ENCODE results near the gene GPAT3.
"Not testable (repeated sequence)": the region's sequence is repeated elsewhere in the genome, so short reads cannot be mapped to it uniquely, and the experiment has no call there.

The GPAT3 gene

GRCh38 chr4:83552083-83552482, 16.2 kb downstream of the GPAT3 start:
- peak; percentile 80 for DNase-seq (ENCODE audit: low read depth)

- peak; percentile 72 for DNase-seq (ENCODE audit: low read depth)
Observed at GRCh38 chr4:83552924-83553323, 17.0 kb downstream of the GPAT3 start.

GRCh38 chr4:83556006-83556707, 20.2 kb downstream of the GPAT3 start:
- DNase-seq (ENCODE audit: low read depth), result no peak

- no peak for DNase-seq (ENCODE audit: low read depth)
Observed at GRCh38 chr4:83556816-83557215, 20.9 kb downstream of the GPAT3 start.

GRCh38 chr4:83558059-83558653, 22.2 kb downstream of the GPAT3 start:
- DNase-seq (ENCODE audit: low read depth), result no peak

- no peak for DNase-seq (ENCODE audit: low read depth)
Observed at GRCh38 chr4:83558680-83559079, 22.8 kb downstream of the GPAT3 start.

- DNase-seq (ENCODE audit: low read depth), result no peak
Observed at GRCh38 chr4:83560523-83560922, 24.6 kb downstream of the GPAT3 start.

GRCh38 chr4:83561381-83561780, 25.5 kb downstream of the GPAT3 start:
- DNase-seq (ENCODE audit: low read depth), result no peak

GRCh38 chr4:83563998-83564397, 28.1 kb downstream of the GPAT3 start:
- no peak for DNase-seq (ENCODE audit: low read depth)

- no peak for DNase-seq (ENCODE audit: low read depth)
Observed at GRCh38 chr4:83568062-83568461, 32.2 kb downstream of the GPAT3 start.

- DNase-seq (ENCODE audit: low read depth), result no peak
Observed at GRCh38 chr4:83569429-83569828, 33.5 kb downstream of the GPAT3 start.

- no peak for DNase-seq (ENCODE audit: low read depth)
Observed at GRCh38 chr4:83569987-83570386, 34.1 kb downstream of the GPAT3 start.

GRCh38 chr4:83572848-83573247, 36.9 kb downstream of the GPAT3 start:
- no peak for DNase-seq (ENCODE audit: low read depth)

- no peak for DNase-seq (ENCODE audit: low read depth)
Observed at GRCh38 chr4:83574247-83574646, 38.3 kb downstream of the GPAT3 start.

- DNase-seq (ENCODE audit: low read depth), result not testable (repeated sequence)
Observed at GRCh38 chr4:83576237-83576636, 40.3 kb downstream of the GPAT3 start.

- no peak for DNase-seq (ENCODE audit: low read depth)
Observed at GRCh38 chr4:83581411-83582288, 45.7 kb downstream of the GPAT3 start.

GRCh38 chr4:83582289-83582785, 46.4 kb downstream of the GPAT3 start:
- peak; percentile 36 for DNase-seq (ENCODE audit: low read depth)

- no peak for DNase-seq (ENCODE audit: low read depth)
Observed at GRCh38 chr4:83585982-83586508, 50.1 kb downstream of the GPAT3 start.

GRCh38 chr4:83589279-83589678, 53.4 kb downstream of the GPAT3 start:
- DNase-seq (ENCODE audit: low read depth), result no peak

- no peak for DNase-seq (ENCODE audit: low read depth)
Observed at GRCh38 chr4:83591056-83591455, 55.1 kb downstream of the GPAT3 start.

- DNase-seq (ENCODE audit: low read depth), result no peak
Observed at GRCh38 chr4:83591730-83592129, 55.8 kb downstream of the GPAT3 start.

- DNase-seq (ENCODE audit: low read depth), result no peak
Observed at GRCh38 chr4:83599183-83599582, 63.3 kb downstream of the GPAT3 start.

GRCh38 chr4:83603129-83603528, 67.2 kb downstream of the GPAT3 start:
- no peak for DNase-seq (ENCODE audit: low read depth)

Measured in GM04504 (cell line).